Middle frontal gyrus (tissue), 1 donor: ENCODE data around the gene SESN3.

Experiments
- DNase-seq: peaks from one replicate; pipeline ENCODE4 v3.0.0-alpha.2; 2015; ENCODE audit warnings: low spot score; ENCODE audit errors: extremely low spot score

SESN3 gene

GRCh38 chr11:95123556-95123955 is 107.4 kb downstream of the SESN3 start:
- no peak for DNase-seq

GRCh38 chr11:95121698-95122097 is 109.3 kb downstream of the SESN3 start:
- no peak for DNase-seq

GRCh38 chr11:95119361-95120060 is 111.5 kb downstream of the SESN3 start:
- DNase-seq = no peak

- no peak for DNase-seq
Observed at GRCh38 chr11:95115597-95115996, 115.4 kb downstream of the SESN3 start.
